ENCODE measurements around the gene NQO2. TPM values are rescaled to one million over a fixed set of nuclear protein-coding genes. Genes with fewer than 3 reads are reported as not detected.

The NQO2 gene
- total and polyA plus RNA-seq, 2 experiments from 2014 or later, result 23.4 to 38.5 TPM

- no peaks in the 10 kb centered on the region for H3K79me2 ChIP-seq
- no peaks in the 10 kb centered on the region for H3K9me2 ChIP-seq (replicated peaks; ENCODE audit: insufficient read depth)
- TF ChIP-seq EZH2 (IDR thresholded peaks at IDR 0.05; ENCODE audit: borderline replicate concordance), result no peak
- TF ChIP-seq CTCF (IDR thresholded peaks at IDR 0.05; ENCODE audit: poor library complexity), result no peak
- TF ChIP-seq EZH2phosphoT487 (IDR thresholded peaks at IDR 0.05; ENCODE audit: low read depth, severe bottlenecking, unreplicated experiment), result no peak
- H3K27ac ChIP-seq, result no peak overlapping the region
- no peak overlapping the region for H3K4me2 ChIP-seq
- H3K4me3 ChIP-seq, result no peak overlapping the region
- no peak for DNase-seq (ENCODE audit: low spot score)
- 98% methylated on average over 4 of the region's 4 CpGs for WGBS (ENCODE audit: low lambda C conversion rate, missing lambda C conversion rate)
- no peaks in the 10 kb centered on the region for H3K27me3 ChIP-seq
- no peak overlapping the region for H2AFZ ChIP-seq
- no peaks in the 10 kb centered on the region for H3K36me3 ChIP-seq (replicated peaks; ENCODE audit: insufficient read depth, low read depth)
- H3K9me3 ChIP-seq (ENCODE audit: low read depth), result peaks cover 12% of the 10 kb centered on the region
- no peaks in the 10 kb centered on the region for H4K20me1 ChIP-seq (ENCODE audit: insufficient read depth, poor library complexity, severe bottlenecking)
- no peaks in the 10 kb centered on the region for H3K4me1 ChIP-seq (ENCODE audit: insufficient read depth)
Observed at GRCh38 chr6:3014675-3015066, 15.0 kb downstream of the NQO2 start.

- H3K79me2 ChIP-seq, result no peaks in the 10 kb centered on the region
- WGBS (ENCODE audit: low lambda C conversion rate, missing lambda C conversion rate), result 98% methylated on average over 10 of the region's 10 CpGs
- H3K4me1 ChIP-seq (ENCODE audit: insufficient read depth), result no peaks in the 10 kb centered on the region
- TF ChIP-seq EZH2 (IDR thresholded peaks at IDR 0.05; ENCODE audit: borderline replicate concordance) (no peak), CTCF (IDR thresholded peaks at IDR 0.05; ENCODE audit: poor library complexity) (no peak), EZH2phosphoT487 (IDR thresholded peaks at IDR 0.05; ENCODE audit: low read depth, severe bottlenecking, unreplicated experiment) (no peak)
- H3K27ac ChIP-seq, result no peak overlapping the region
- no peaks in the 10 kb centered on the region for H3K36me3 ChIP-seq (replicated peaks; ENCODE audit: insufficient read depth, low read depth)
- H3K9me2 ChIP-seq (replicated peaks; ENCODE audit: insufficient read depth), result no peaks in the 10 kb centered on the region
- no peaks in the 10 kb centered on the region for H3K27me3 ChIP-seq
- H4K20me1 ChIP-seq (ENCODE audit: insufficient read depth, poor library complexity, severe bottlenecking), result no peaks in the 10 kb centered on the region
- DNase-seq (ENCODE audit: low spot score), result no peak
- no peak overlapping the region for H2AFZ ChIP-seq
- peaks cover 12% of the 10 kb centered on the region for H3K9me3 ChIP-seq (ENCODE audit: low read depth)
- no peak overlapping the region for H3K4me2 ChIP-seq
- H3K4me3 ChIP-seq, result no peak overlapping the region
Observed at GRCh38 chr6:3015144-3015543, 15.4 kb downstream of the NQO2 start.

- Histone ChIP-seq H3K9me2 (replicated peaks; ENCODE audit: insufficient read depth) (no peaks in the 10 kb centered on the region), H3K4me1 (ENCODE audit: insufficient read depth) (no peaks in the 10 kb centered on the region), H3K4me3 (no peak overlapping the region), H3K79me2 (no peaks in the 10 kb centered on the region), H4K20me1 (ENCODE audit: insufficient read depth, poor library complexity, severe bottlenecking) (no peaks in the 10 kb centered on the region), H3K4me2 (no peak overlapping the region), H2AFZ (no peak overlapping the region), H3K9me3 (ENCODE audit: low read depth) (peaks cover 4% of the 10 kb centered on the region), H3K27ac (no peak overlapping the region), H3K36me3 (replicated peaks; ENCODE audit: insufficient read depth, low read depth) (no peaks in the 10 kb centered on the region), H3K27me3 (no peaks in the 10 kb centered on the region)
- no peak for TF ChIP-seq EZH2phosphoT487 (IDR thresholded peaks at IDR 0.05; ENCODE audit: low read depth, severe bottlenecking, unreplicated experiment)
- no peak for TF ChIP-seq EZH2 (IDR thresholded peaks at IDR 0.05; ENCODE audit: borderline replicate concordance)
- no peak for TF ChIP-seq CTCF (IDR thresholded peaks at IDR 0.05; ENCODE audit: poor library complexity)
- DNase-seq (ENCODE audit: low spot score), result no peak
- WGBS (ENCODE audit: low lambda C conversion rate, missing lambda C conversion rate), result 97% methylated on average over 17 of the region's 17 CpGs
Observed at GRCh38 chr6:3016473-3017280, 17.0 kb downstream of the NQO2 start.

All from hepatocyte (in vitro differentiated cells).